ENCODE data around the gene SPATA24. TPM values are rescaled to one million over a fixed set of nuclear protein-coding genes. Genes with fewer than 3 reads are reported as not detected.
"Not testable (repeated sequence)": the region's sequence is repeated elsewhere in the genome, so short reads cannot be mapped to it uniquely, and the experiment has no call there.

SPATA24 gene
- total and polyA plus RNA-seq, 2 of the 13 experiments (the other 11 are each of a cell fraction or from before 2014, with no cell fraction given): 6.0 to 11.1 TPM

DNA sequence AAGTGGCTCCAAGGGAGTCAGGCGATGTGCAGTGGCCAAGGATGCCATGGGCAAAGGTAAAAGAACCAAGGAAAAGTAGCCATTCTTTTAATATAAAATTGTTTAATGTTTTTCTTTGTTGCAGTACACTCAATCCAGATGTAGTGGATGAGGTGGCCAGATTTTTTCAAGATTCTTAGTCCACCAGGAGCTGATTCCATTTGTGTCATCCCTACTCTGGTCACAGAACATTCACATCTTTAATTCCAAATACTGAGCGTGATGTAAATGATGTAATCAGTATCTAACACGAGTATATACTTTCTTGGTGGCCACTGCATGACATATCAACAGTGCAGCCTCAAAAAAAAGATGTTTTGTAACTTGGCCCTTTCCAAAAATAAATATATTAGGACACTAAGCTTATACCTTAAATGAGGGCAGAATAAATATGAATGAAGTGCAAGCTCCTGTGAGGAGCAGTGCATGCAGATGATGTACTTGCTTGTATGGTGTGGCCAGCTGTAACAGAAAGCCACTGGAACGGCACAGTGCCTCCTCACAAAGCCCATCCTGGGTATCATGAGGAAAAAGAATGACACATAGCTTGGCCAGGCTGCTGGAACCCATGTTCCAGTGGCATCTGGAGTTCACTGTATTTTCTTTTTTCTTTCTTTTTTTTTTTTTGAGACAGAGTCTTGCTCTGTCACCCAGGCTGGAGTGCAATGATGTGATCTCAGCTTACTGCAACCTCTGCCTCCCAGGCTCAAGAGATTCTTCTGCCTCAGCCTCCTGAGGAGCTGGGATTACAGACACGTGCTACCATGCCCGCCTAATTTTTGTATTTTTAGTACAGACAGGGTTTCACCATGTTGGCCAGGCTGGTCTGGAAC, 6.5 kb upstream of the SPATA24 start:
- Histone ChIP-seq H3K4me3 (replicated peaks in 1 of 3; ENCODE audit: insufficient read depth in 1 of 3, low read depth in 2 of 3, low read length in 3 of 3) (no peak overlapping the region), H3K9ac (ENCODE audit: insufficient read depth, low read depth, low read length) (no peak overlapping the region), H3K27ac (ENCODE audit: extremely low read length, insufficient read depth, low read length) (no peak overlapping the region), H3K4me1 (ENCODE audit: insufficient read depth, low read length) (peaks cover 35% of the 10 kb centered on the region), H2AFZ (ENCODE audit: low read length) (no peak overlapping the region), H3K9me3 (ENCODE audit: low read length) (no peaks in the 10 kb centered on the region), H3K27me3 (ENCODE audit: control insufficient read depth in 1 of 2, insufficient read depth in 2 of 2, low read length in 2 of 2) (no peaks in the 10 kb centered on the region), H3K36me3 (replicated peaks in 1 of 2; ENCODE audit: control insufficient read depth in 1 of 2, insufficient read depth in 2 of 2, low read length in 2 of 2) (no peaks in the 10 kb centered on the region), H3K4me2 (ENCODE audit: low read depth, low read length) (no peak overlapping the region), H4K20me1 (ENCODE audit: insufficient read depth, low read length) (no peaks in the 10 kb centered on the region), H3K79me2 (ENCODE audit: insufficient read depth, low read length) (no peaks in the 10 kb centered on the region)
- WGBS (ENCODE audit: low lambda C conversion rate): 57% methylated on average over 6 of the region's 6 CpGs
- no peak for ATAC-seq
- ChIA-PET CTCF (ENCODE audit: low intra/inter-chr PET ratio, low total read pairs) (no interaction called here), POLR2A (interaction anchor here (0.7 to 0.9 kb wide), 2 partner anchors 8 to 93 kb away, joined by 3 read pairs; no protein-coding TSS in a partner anchor)
- in situ Hi-C loops (cut with HindIII; ENCODE audit: extremely low pct_ligation_motif_present, low pct_unique_long_range_greater_than_20kb) (no loop called here), intact Hi-C loops (cut with micrococcal nuclease; ENCODE audit: unreplicated experiment) (no loop called here)
- no peak for FAIRE-seq
- TF ChIP-seq GPN1 (CRISPR knock-in tag; IDR thresholded peaks at IDR 0.05; ENCODE audit: borderline replicate concordance): no peak
- no peak for DNase-seq (ENCODE audit: low spot score)
- BruUV-seq (replicated peaks): no TSS peak

DNA sequence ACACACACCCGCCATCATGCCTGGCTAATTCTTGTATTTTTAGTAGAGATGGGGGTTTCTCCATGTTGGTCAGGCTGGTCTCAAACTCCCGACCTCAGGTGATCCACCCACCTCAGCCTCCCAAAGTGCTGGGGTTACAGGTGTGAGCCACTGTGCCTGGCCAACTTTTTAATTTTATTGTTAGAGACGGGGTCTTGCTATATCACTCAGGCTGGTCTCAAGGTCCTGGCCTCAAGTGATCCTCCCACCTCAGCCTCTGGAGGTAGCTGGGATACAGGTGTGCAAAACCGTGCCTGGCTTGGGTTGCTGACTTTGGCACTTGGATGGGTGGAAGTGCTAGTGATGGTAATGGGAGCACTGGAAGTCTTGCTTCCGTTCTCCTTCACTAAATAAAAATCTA, 5.2 kb upstream of the SPATA24 start:
- intact Hi-C loops (cut with micrococcal nuclease; ENCODE audit: unreplicated experiment); CTCF ChIA-PET (ENCODE audit: low intra/inter-chr PET ratio, low total read pairs); BruUV-seq (replicated peaks): not testable (repeated sequence)

More for the DNA sequence above, 5.2 kb upstream of the SPATA24 start:
- H3K27me3 ChIP-seq (ENCODE audit: control insufficient read depth in 1 of 2, insufficient read depth in 2 of 2, low read length in 2 of 2); ATAC-seq; FAIRE-seq; H3K36me3 ChIP-seq (replicated peaks in 1 of 2; ENCODE audit: control insufficient read depth in 1 of 2, insufficient read depth in 2 of 2, low read length in 2 of 2); DNase-seq (ENCODE audit: low spot score); H2AFZ ChIP-seq (ENCODE audit: low read length); H3K27ac ChIP-seq (ENCODE audit: extremely low read length, insufficient read depth, low read length); H4K20me1 ChIP-seq (ENCODE audit: insufficient read depth, low read length); H3K79me2 ChIP-seq (ENCODE audit: insufficient read depth, low read length); H3K4me3 ChIP-seq (replicated peaks in 1 of 3; ENCODE audit: insufficient read depth in 1 of 3, low read depth in 2 of 3, low read length in 3 of 3); H3K9ac ChIP-seq (ENCODE audit: insufficient read depth, low read depth, low read length); H3K9me3 ChIP-seq (ENCODE audit: low read length); POLR2A ChIA-PET; in situ Hi-C loops (cut with HindIII; ENCODE audit: extremely low pct_ligation_motif_present, low pct_unique_long_range_greater_than_20kb); H3K4me2 ChIP-seq (ENCODE audit: low read depth, low read length): not testable (repeated sequence)
- WGBS (ENCODE audit: low lambda C conversion rate): 69% methylated on average over 2 of the region's 5 CpGs
- peaks cover 42% of the 10 kb centered on the region for H3K4me1 ChIP-seq (ENCODE audit: insufficient read depth, low read length)

Data from HepG2 (cell line).